MM.1S (cell line): ENCODE data around the gene CYP4V2.

Experiments used
- CTCF ChIP-seq: fragments of 300-600 bp; sonication (generic); IDR thresholded peaks from 2 replicates; pipeline ENCODE4 v1.5.1; 2016; ENCODE audit warnings: antibody characterized with exemption, low read length, mixed read lengths
- EZH2 ChIP-seq: fragments of 300-600 bp; sonication (generic); optimal IDR thresholded peaks from 2 replicates; pipeline ENCODE3; 2017; ENCODE audit warnings: low read depth, mild to moderate bottlenecking, antibody characterized with exemption, low read length, mixed read lengths
- EZH2phosphoT487 ChIP-seq: fragments of 300-600 bp; sonication (generic); IDR thresholded peaks from 2 replicates; pipeline ENCODE4 v1.6.1; 2018; ENCODE audit warnings: antibody characterized with exemption, low read length

GRCh38 chr4:186159613-186160012 lies 31.8 kb upstream of the CYP4V2 start:
- TF ChIP-seq EZH2, result no peak
- TF ChIP-seq CTCF, result no peak
- TF ChIP-seq EZH2phosphoT487, result no peak
